ENCODE results near the gene TNFSF18.
"Not testable (repeated sequence)": the region's sequence is repeated elsewhere in the genome, so short reads cannot be mapped to it uniquely, and the experiment has no call there.

TNFSF18 gene

GRCh38 chr1:173050865-173051264 is at the start of gene TNFSF18:
TSS of gene TNFSF18 (minus strand) at chr1:173050941. CDS start at chr1:173050896, 45 bp downstream.
- no peak for DNase-seq

- no peak for DNase-seq
Observed at GRCh38 chr1:173099166-173099565, 48.4 kb upstream of the TNFSF18 start.

GRCh38 chr1:173098117-173098516 is 47.4 kb upstream of the TNFSF18 start:
- no peak for DNase-seq

GRCh38 chr1:173097001-173097400 is 46.3 kb upstream of the TNFSF18 start:
- no peak for DNase-seq

GRCh38 chr1:173095632-173096031 is 44.9 kb upstream of the TNFSF18 start:
- DNase-seq, result no peak

GRCh38 chr1:173094541-173094940 is 43.8 kb upstream of the TNFSF18 start:
- DNase-seq, result no peak

GRCh38 chr1:173093691-173094445 is 43.1 kb upstream of the TNFSF18 start:
- no peak for DNase-seq

GRCh38 chr1:173084292-173084691 is 33.6 kb upstream of the TNFSF18 start:
- no peak for DNase-seq

- DNase-seq, result no peak
Observed at GRCh38 chr1:173082913-173083312, 32.2 kb upstream of the TNFSF18 start.

- DNase-seq, result not testable (repeated sequence)
Observed at GRCh38 chr1:173074217-173074616, 23.5 kb upstream of the TNFSF18 start.

GRCh38 chr1:173064011-173064410 is 13.3 kb upstream of the TNFSF18 start:
- DNase-seq, result no peak

GRCh38 chr1:173063171-173063570 is 12.4 kb upstream of the TNFSF18 start:
- DNase-seq, result no peak

GRCh38 chr1:173062150-173062938 is 11.6 kb upstream of the TNFSF18 start:
- DNase-seq, result no peak

- DNase-seq, result no peak
Observed at GRCh38 chr1:173058556-173058955, 7.8 kb upstream of the TNFSF18 start.

GRCh38 chr1:173057984-173058383 is 7.2 kb upstream of the TNFSF18 start:
- no peak for DNase-seq

GRCh38 chr1:173056365-173056764 is 5.6 kb upstream of the TNFSF18 start:
- DNase-seq, result no peak

- no peak for DNase-seq
Observed at GRCh38 chr1:173052681-173053196, 2.0 kb upstream of the TNFSF18 start.

GRCh38 chr1:173049322-173049633 is 1.5 kb downstream of the TNFSF18 start:
- no peak for DNase-seq

GRCh38 chr1:173048621-173049321 is 2.0 kb downstream of the TNFSF18 start:
- no peak for DNase-seq

GRCh38 chr1:173044656-173045055 is 6.1 kb downstream of the TNFSF18 start:
- no peak for DNase-seq

- DNase-seq, result no peak
Observed at GRCh38 chr1:173043253-173043652, 7.5 kb downstream of the TNFSF18 start.

- no peak for DNase-seq
Observed at GRCh38 chr1:173042806-173043205, 7.9 kb downstream of the TNFSF18 start.

- DNase-seq, result no peak
Observed at GRCh38 chr1:173039626-173040025, 11.1 kb downstream of the TNFSF18 start.

Measured in NCI-H82 (cell line).